Measurements from ENCODE around the gene ZNF217. TPM values are rescaled to one million over a fixed set of nuclear protein-coding genes. Genes with fewer than 3 reads are reported as not detected.
"Not testable (repeated sequence)": the region's sequence is repeated elsewhere in the genome, so short reads cannot be mapped to it uniquely, and the experiment has no call there.

The ZNF217 gene
- total and polyA plus RNA-seq, 2 donors (not counting 1 experiment from before 2014, with no cell fraction given): 15.5 to 92.6 TPM

GRCh38 chr20:53527196-53527595, 66.4 kb downstream of the ZNF217 start:
- CTCF ChIA-PET: no interaction called here
- Mint-ChIP-seq H3K27ac (no peak overlapping the region), H3K27me3 (no peaks in the 10 kb centered on the region), H3K9me3 (ENCODE audit: insufficient read depth) (no peaks in the 10 kb centered on the region), H3K4me1 (peaks cover 6% of the 10 kb centered on the region), H3K4me3 (no peak overlapping the region)
- POLR2A ChIA-PET: interaction anchor here (0.7 kb wide), 1 partner anchor 1312 kb away, joined by 3 read pairs; no protein-coding TSS in a partner anchor
- Histone ChIP-seq H3K4me1 (ENCODE audit: control insufficient read depth in 2 of 2, insufficient read depth in 2 of 2, low read length in 2 of 2) (peaks cover 0 to under 1% of the 10 kb centered on the region in 2 donors), H3K9me3 (ENCODE audit: control extremely low read depth in 1 of 3, control insufficient read depth in 2 of 3, insufficient read depth in 1 of 3, low read length in 2 of 3) (no peaks in the 10 kb centered on the region), H4K20me1 (ENCODE audit: control insufficient read depth, insufficient read depth, low read length, poor library complexity, severe bottlenecking) (no peaks in the 10 kb centered on the region), H3K4me3 (ENCODE audit: control extremely low read depth in 1 of 5, extremely low read depth in 1 of 5, insufficient read depth in 1 of 5, low read depth in 2 of 5, low read length in 4 of 5) (no peak overlapping the region), H3K36me3 (replicated peaks in 1 of 2; ENCODE audit: control extremely low read depth in 1 of 2, control insufficient read depth in 1 of 2, extremely low read depth in 1 of 2, insufficient read depth in 2 of 2, low read length in 1 of 2) (no peaks in the 10 kb centered on the region), H3K27me3 (replicated peaks in 1 of 4; ENCODE audit: control extremely low read depth in 1 of 4, control insufficient read depth in 3 of 4, insufficient read depth in 4 of 4, low read length in 3 of 4) (no peaks in the 10 kb centered on the region), H3K27ac (ENCODE audit: low read length in 2 of 2) (no peak overlapping the region), H3K4me2 (replicated peaks; ENCODE audit: low read depth, low read length, poor library complexity, severe bottlenecking) (no peak overlapping the region), H3K9ac (ENCODE audit: low read length) (no peak overlapping the region), H2AFZ (ENCODE audit: insufficient read depth, low read depth, low read length, poor library complexity, severe bottlenecking) (no peak overlapping the region), H3K79me2 (ENCODE audit: control insufficient read depth, insufficient read depth, low read length) (no peaks in the 10 kb centered on the region)
- no peak for TF ChIP-seq CTCF (IDR thresholded peaks at IDR 0.05)
- TF ChIP-seq EZH2 (IDR thresholded peaks at IDR 0.05; ENCODE audit: borderline replicate concordance, insufficient read depth, low read depth, low read length, poor library complexity, severe bottlenecking): no peak
- intact Hi-C loops (cut with micrococcal nuclease): no loop called here
- no peak for DNase-seq
- WGBS (ENCODE audit: insufficient coverage): 95% methylated on average over 8 of the region's 8 CpGs
- no peak for ATAC-seq (ENCODE audit: low read depth)

GRCh38 chr20:53524589-53525312, 68.9 kb downstream of the ZNF217 start:
- CTCF ChIA-PET: no interaction called here
- ATAC-seq (ENCODE audit: low read depth): no peak
- intact Hi-C loops (cut with micrococcal nuclease): no loop called here
- Histone ChIP-seq H3K4me3 (ENCODE audit: control extremely low read depth in 1 of 5, extremely low read depth in 1 of 5, insufficient read depth in 1 of 5, low read depth in 2 of 5, low read length in 4 of 5) (no peak overlapping the region), H2AFZ (ENCODE audit: insufficient read depth, low read depth, low read length, poor library complexity, severe bottlenecking) (no peak overlapping the region), H3K9me3 (ENCODE audit: control extremely low read depth in 1 of 3, control insufficient read depth in 2 of 3, insufficient read depth in 1 of 3, low read length in 2 of 3) (no peaks in the 10 kb centered on the region), H3K79me2 (ENCODE audit: control insufficient read depth, insufficient read depth, low read length) (no peaks in the 10 kb centered on the region), H3K27ac (ENCODE audit: low read length in 2 of 2) (no peak overlapping the region), H4K20me1 (ENCODE audit: control insufficient read depth, insufficient read depth, low read length, poor library complexity, severe bottlenecking) (no peaks in the 10 kb centered on the region), H3K36me3 (replicated peaks in 1 of 2; ENCODE audit: control extremely low read depth in 1 of 2, control insufficient read depth in 1 of 2, extremely low read depth in 1 of 2, insufficient read depth in 2 of 2, low read length in 1 of 2) (no peaks in the 10 kb centered on the region), H3K4me1 (ENCODE audit: control insufficient read depth in 2 of 2, insufficient read depth in 2 of 2, low read length in 2 of 2) (no peaks in the 10 kb centered on the region), H3K27me3 (replicated peaks in 1 of 4; ENCODE audit: control extremely low read depth in 1 of 4, control insufficient read depth in 3 of 4, insufficient read depth in 4 of 4, low read length in 3 of 4) (no peaks in the 10 kb centered on the region), H3K4me2 (replicated peaks; ENCODE audit: low read depth, low read length, poor library complexity, severe bottlenecking) (no peak overlapping the region), H3K9ac (ENCODE audit: low read length) (no peak overlapping the region)
- H3K9me3 Mint-ChIP-seq (ENCODE audit: insufficient read depth): no peaks in the 10 kb centered on the region
- no peak for DNase-seq
- 90% methylated on average over 9 of the region's 13 CpGs for WGBS (ENCODE audit: insufficient coverage)
- no peak for TF ChIP-seq EZH2 (IDR thresholded peaks at IDR 0.05; ENCODE audit: borderline replicate concordance, insufficient read depth, low read depth, low read length, poor library complexity, severe bottlenecking)
- TF ChIP-seq CTCF (IDR thresholded peaks at IDR 0.05): no peak
- H3K27me3 Mint-ChIP-seq: no peaks in the 10 kb centered on the region
- POLR2A ChIA-PET: no interaction called here
- H3K4me3 Mint-ChIP-seq: no peak overlapping the region
- H3K4me1 Mint-ChIP-seq: no peaks in the 10 kb centered on the region
- H3K27ac Mint-ChIP-seq: no peak overlapping the region

- WGBS (ENCODE audit: insufficient coverage): 100% methylated on average over 1 of the region's 2 CpGs
- H2AFZ ChIP-seq (ENCODE audit: insufficient read depth, low read depth, low read length, poor library complexity, severe bottlenecking); H3K27ac ChIP-seq (ENCODE audit: low read length in 2 of 2); DNase-seq; H3K4me2 ChIP-seq (replicated peaks; ENCODE audit: low read depth, low read length, poor library complexity, severe bottlenecking); H3K36me3 ChIP-seq (replicated peaks in 1 of 2; ENCODE audit: control extremely low read depth in 1 of 2, control insufficient read depth in 1 of 2, extremely low read depth in 1 of 2, insufficient read depth in 2 of 2, low read length in 1 of 2); H3K27ac Mint-ChIP-seq; POLR2A ChIA-PET; H3K27me3 ChIP-seq (replicated peaks in 1 of 4; ENCODE audit: control extremely low read depth in 1 of 4, control insufficient read depth in 3 of 4, insufficient read depth in 4 of 4, low read length in 3 of 4); H3K4me1 ChIP-seq (ENCODE audit: control insufficient read depth in 2 of 2, insufficient read depth in 2 of 2, low read length in 2 of 2); CTCF ChIA-PET; H3K27me3 Mint-ChIP-seq; intact Hi-C loops (cut with micrococcal nuclease); ATAC-seq (ENCODE audit: low read depth); H3K9me3 Mint-ChIP-seq (ENCODE audit: insufficient read depth); H3K4me3 ChIP-seq (ENCODE audit: control extremely low read depth in 1 of 5, extremely low read depth in 1 of 5, insufficient read depth in 1 of 5, low read depth in 2 of 5, low read length in 4 of 5); H3K4me3 Mint-ChIP-seq; H3K79me2 ChIP-seq (ENCODE audit: control insufficient read depth, insufficient read depth, low read length); H3K9me3 ChIP-seq (ENCODE audit: control extremely low read depth in 1 of 3, control insufficient read depth in 2 of 3, insufficient read depth in 1 of 3, low read length in 2 of 3); H3K9ac ChIP-seq (ENCODE audit: low read length); H4K20me1 ChIP-seq (ENCODE audit: control insufficient read depth, insufficient read depth, low read length, poor library complexity, severe bottlenecking); H3K4me1 Mint-ChIP-seq: not testable (repeated sequence)
Observed at GRCh38 chr20:53523615-53524014, 70.0 kb downstream of the ZNF217 start.

Measured in B cell (primary cell).